ENCODE data around the gene RNF169. TPM values are rescaled to one million over a fixed set of nuclear protein-coding genes. Genes with fewer than 3 reads are reported as not detected.

Gene RNF169
- total and polyA plus RNA-seq, 2 of the 8 experiments (the other 6 are each of a cell fraction or from before 2014, with no cell fraction given) = 3.6 to 12.5 TPM

DNA sequence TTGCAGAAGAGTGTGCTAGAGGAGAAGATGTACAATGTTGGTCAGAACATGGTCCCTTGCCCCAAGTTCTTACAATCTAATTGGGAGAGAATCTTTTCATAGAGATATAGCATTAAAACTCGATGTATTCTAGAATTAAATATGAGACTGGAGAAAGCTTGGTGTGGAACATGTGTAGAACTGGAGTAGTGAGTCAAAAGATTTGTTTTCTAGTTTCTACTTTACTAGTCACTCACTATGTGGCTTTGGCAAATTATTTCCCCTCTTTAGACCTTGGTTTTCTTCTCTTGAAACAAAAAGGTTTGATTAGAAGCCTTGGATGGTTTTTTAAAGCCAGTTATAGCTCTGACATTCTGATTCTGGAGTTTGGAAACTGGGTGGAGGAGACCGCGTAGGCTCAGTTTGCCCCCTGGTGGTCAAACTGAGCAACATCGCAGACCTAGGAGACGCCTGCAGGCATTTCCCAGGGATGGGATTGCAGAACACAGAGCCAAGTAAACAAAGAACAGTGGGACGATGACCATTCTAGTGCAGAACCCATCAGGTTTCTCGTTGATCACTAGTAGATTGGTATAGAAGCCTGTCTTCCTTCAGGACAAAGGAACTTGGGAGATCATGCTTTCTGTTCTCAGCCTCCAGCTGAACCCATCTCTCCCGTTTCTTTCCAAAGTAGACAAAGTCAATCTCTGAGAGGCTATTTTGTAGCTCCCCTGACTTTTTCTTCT lies 8.9 kb upstream of the RNF169 start (continued):
- TF ChIP-seq, protein P1, sequence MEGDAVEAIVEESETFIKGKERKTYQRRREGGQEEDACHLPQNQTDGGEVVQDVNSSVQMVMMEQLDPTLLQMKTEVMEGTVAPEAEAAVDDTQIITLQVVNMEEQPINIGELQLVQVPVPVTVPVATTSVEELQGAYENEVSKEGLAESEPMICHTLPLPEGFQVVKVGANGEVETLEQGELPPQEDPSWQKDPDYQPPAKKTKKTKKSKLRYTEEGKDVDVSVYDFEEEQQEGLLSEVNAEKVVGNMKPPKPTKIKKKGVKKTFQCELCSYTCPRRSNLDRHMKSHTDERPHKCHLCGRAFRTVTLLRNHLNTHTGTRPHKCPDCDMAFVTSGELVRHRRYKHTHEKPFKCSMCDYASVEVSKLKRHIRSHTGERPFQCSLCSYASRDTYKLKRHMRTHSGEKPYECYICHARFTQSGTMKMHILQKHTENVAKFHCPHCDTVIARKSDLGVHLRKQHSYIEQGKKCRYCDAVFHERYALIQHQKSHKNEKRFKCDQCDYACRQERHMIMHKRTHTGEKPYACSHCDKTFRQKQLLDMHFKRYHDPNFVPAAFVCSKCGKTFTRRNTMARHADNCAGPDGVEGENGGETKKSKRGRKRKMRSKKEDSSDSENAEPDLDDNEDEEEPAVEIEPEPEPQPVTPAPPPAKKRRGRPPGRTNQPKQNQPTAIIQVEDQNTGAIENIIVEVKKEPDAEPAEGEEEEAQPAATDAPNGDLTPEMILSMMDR (IDR thresholded peaks at IDR 0.05; ENCODE audit: control extremely low read depth in 1 of 3, insufficient read depth in 1 of 3, low read depth in 1 of 3, low read length in 3 of 3) = peak; percentile 80 to 88 (median 86)
- no peak for TF ChIP-seq EZH2 (IDR thresholded peaks at IDR 0.05; ENCODE audit: low read depth, low read length, severe bottlenecking)
- no peak for TF ChIP-seq SAP30 (IDR thresholded peaks at IDR 0.05; ENCODE audit: insufficient read depth, insufficient replicate concordance, low read length)
- TF ChIP-seq POLR2AphosphoS5 (IDR thresholded peaks at IDR 0.05; ENCODE audit: low read depth, low read length) = no peak
- no peak for TF ChIP-seq NANOG (IDR thresholded peaks at IDR 0.05; ENCODE audit: insufficient read depth, low read depth, low read length, poor library complexity, severe bottlenecking)
- 0 out of 2 replicates have a peak, but pooled peaks have one; percentile 13 for TF ChIP-seq SRF (IDR thresholded peaks at IDR 0.05; ENCODE audit: low read depth, low read length)
- TF ChIP-seq CBX5 (IDR thresholded peaks at IDR 0.05; ENCODE audit: low read depth, low read length) = no peak
- no peak for TF ChIP-seq RXRA (IDR thresholded peaks at IDR 0.05; ENCODE audit: insufficient read depth, low read depth, low read length)
- TF ChIP-seq KDM4A (IDR thresholded peaks at IDR 0.05; ENCODE audit: low read depth, low read length, severe bottlenecking) = no peak
- no peak for TF ChIP-seq BCL11A (IDR thresholded peaks at IDR 0.05; ENCODE audit: low read depth in 2 of 2, low read length in 2 of 2)
- no peak for TF ChIP-seq SIN3A (conservative IDR thresholded peaks at IDR 0.05 in 1 of 2, IDR thresholded peaks at IDR 0.05 in 1 of 2; ENCODE audit: low read depth in 1 of 2, low read length in 2 of 2)
- no peak for TF ChIP-seq EGR1 (IDR thresholded peaks at IDR 0.05; ENCODE audit: borderline replicate concordance, low read depth, low read length)
- TF ChIP-seq JUN (IDR thresholded peaks at IDR 0.05; ENCODE audit: low read depth, low read length) = no peak
- TF ChIP-seq, protein P2, sequence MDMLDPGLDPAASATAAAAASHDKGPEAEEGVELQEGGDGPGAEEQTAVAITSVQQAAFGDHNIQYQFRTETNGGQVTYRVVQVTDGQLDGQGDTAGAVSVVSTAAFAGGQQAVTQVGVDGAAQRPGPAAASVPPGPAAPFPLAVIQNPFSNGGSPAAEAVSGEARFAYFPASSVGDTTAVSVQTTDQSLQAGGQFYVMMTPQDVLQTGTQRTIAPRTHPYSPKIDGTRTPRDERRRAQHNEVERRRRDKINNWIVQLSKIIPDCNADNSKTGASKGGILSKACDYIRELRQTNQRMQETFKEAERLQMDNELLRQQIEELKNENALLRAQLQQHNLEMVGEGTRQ (IDR thresholded peaks at IDR 0.05; ENCODE audit: low read length) = no peak
- TF ChIP-seq, protein P3, sequence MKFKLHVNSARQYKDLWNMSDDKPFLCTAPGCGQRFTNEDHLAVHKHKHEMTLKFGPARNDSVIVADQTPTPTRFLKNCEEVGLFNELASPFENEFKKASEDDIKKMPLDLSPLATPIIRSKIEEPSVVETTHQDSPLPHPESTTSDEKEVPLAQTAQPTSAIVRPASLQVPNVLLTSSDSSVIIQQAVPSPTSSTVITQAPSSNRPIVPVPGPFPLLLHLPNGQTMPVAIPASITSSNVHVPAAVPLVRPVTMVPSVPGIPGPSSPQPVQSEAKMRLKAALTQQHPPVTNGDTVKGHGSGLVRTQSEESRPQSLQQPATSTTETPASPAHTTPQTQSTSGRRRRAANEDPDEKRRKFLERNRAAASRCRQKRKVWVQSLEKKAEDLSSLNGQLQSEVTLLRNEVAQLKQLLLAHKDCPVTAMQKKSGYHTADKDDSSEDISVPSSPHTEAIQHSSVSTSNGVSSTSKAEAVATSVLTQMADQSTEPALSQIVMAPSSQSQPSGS (IDR thresholded peaks at IDR 0.05; ENCODE audit: low read length) = no peak

Data from H1 (cell line).